Right atrium auricular region (tissue), 2 donors: ENCODE results near the gene ST6GALNAC4. TPM values are rescaled to one million over a fixed set of nuclear protein-coding genes. Genes with fewer than 3 reads are reported as not detected.

Experiments
- DNase-seq: peaks from one replicate; pipeline ENCODE4 v3.0.0-alpha.2; 2019; ENCODE audit warnings: low spot score
- H3K27ac ChIP-seq, 2 donors: fragments of 200-600 bp; sonication (generic); 1 replicate in 1 of 2; 2 replicates in 1 of 2; pipeline ENCODE4 v1.5.1; 2016 to 2019
- H3K27me3 ChIP-seq, 2 donors: fragments of 200-600 bp; sonication (generic); one replicate each; pipeline versions ENCODE4 v1.5.1 to v1.6.0; 2017 to 2019
- H3K36me3 ChIP-seq: fragments of 200-600 bp; sonication (generic); one replicate; pipeline ENCODE4 v1.5.1; 2016
- H3K4me1 ChIP-seq, 2 donors: fragments of 200-600 bp; sonication (generic); one replicate each; pipeline versions ENCODE4 v1.5.1 to v1.6.0; 2017 to 2019
- H3K4me3 ChIP-seq, 2 donors: fragments of 200-600 bp; sonication (generic); 1 replicate in 1 of 2; 2 replicates in 1 of 2; pipeline ENCODE4 v1.5.1; 2017 to 2019; ENCODE audit warnings: mild to moderate bottlenecking in 1 of 2, moderate library complexity in 1 of 2
- H3K9me3 ChIP-seq, 2 donors: fragments of 200-600 bp; sonication (generic); one replicate each; pipeline ENCODE4 v1.5.1; 2019
- CTCF ChIP-seq, 2 donors: fragments of 200-600 bp; sonication (generic); IDR thresholded peaks; one replicate each; pipeline ENCODE4 v1.5.1; 2019; ENCODE audit warnings: antibody characterized with exemption in 2 of 2
- total RNA-seq, 2 donors: library from RNA; depleted of rRNA; stranded (reverse); fragments of >200 nt; gene quantifications; one replicate each; pipeline ENCODE4 v1.1.0, GENCODE V29; 2016

Gene ST6GALNAC4
- total RNA-seq, 2 donors from 2014 or later: 31.7 to 59.0 TPM

- Histone ChIP-seq H3K27ac (no peak overlapping the region), H3K36me3 (no peaks in the 10 kb centered on the region), H3K4me3 (no peak overlapping the region), H3K4me1 (peaks cover 0 to 53% of the 10 kb centered on the region in 2 donors), H3K27me3 (no peaks in the 10 kb centered on the region), H3K9me3 (no peaks in the 10 kb centered on the region)
- no peak for DNase-seq
- no peak for TF ChIP-seq CTCF (IDR thresholded peaks at IDR 0.05)
These were observed 41.9 kb upstream of the ST6GALNAC4 start for GRCh38 chr9:127958728-127959127.

DNA sequence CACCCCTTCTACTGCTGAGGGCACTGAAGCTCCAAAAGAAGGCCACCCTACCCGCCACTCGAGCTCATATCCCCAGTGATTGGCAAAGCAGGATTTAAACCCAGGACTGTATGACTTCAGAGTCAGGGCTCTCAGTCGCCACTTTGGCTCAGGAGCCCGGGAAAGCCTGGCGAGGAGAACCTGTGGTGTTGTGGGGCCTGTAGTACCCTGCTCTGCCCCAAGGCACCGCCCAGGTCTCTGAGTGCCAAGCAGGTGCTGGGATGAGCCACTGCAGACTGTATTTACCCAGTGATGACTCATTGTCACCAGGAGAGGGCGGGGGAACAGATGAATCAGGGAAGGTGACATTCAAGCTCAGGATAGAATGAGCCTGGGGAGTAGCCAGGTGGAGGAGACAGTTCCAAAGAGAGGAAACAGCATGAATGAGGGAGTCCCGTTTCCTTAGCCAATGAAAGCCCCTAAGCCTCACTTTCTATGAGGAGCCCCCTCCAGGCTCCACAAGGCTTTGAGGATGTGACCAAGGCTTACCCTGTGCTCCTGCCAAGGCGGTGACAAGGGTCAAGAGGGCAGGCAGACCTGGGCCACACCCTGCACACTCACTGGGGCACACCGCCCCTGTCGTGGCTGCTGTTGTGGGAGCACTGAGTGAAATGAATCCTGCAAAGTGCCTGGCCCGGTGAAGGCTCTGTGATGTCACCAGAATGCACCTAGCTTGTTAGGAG, 38.6 kb upstream of the ST6GALNAC4 start:
- H3K27me3 ChIP-seq: no peaks in the 10 kb centered on the region
- DNase-seq: no peak
- H3K4me1 ChIP-seq: peaks cover 0 to 44% of the 10 kb centered on the region in 2 donors
- H3K27ac ChIP-seq: peak overlapping the region; percentile 76 to 86
- H3K4me3 ChIP-seq: no peak overlapping the region
- no peaks in the 10 kb centered on the region for H3K36me3 ChIP-seq
- H3K9me3 ChIP-seq: no peaks in the 10 kb centered on the region
- peak; percentile 20 to 28 for TF ChIP-seq CTCF (IDR thresholded peaks at IDR 0.05)

- H3K4me3 ChIP-seq: no peak overlapping the region
- no peaks in the 10 kb centered on the region for H3K36me3 ChIP-seq
- no peak for TF ChIP-seq CTCF (IDR thresholded peaks at IDR 0.05)
- H3K27ac ChIP-seq: peak overlapping the region; percentile 76 to 86
- H3K9me3 ChIP-seq: no peaks in the 10 kb centered on the region
- H3K4me1 ChIP-seq: peaks cover 0 to 44% of the 10 kb centered on the region in 2 donors
- H3K27me3 ChIP-seq: no peaks in the 10 kb centered on the region
- no peak for DNase-seq
These were observed 38.0 kb upstream of the ST6GALNAC4 start for GRCh38 chr9:127954831-127955293.

DNA sequence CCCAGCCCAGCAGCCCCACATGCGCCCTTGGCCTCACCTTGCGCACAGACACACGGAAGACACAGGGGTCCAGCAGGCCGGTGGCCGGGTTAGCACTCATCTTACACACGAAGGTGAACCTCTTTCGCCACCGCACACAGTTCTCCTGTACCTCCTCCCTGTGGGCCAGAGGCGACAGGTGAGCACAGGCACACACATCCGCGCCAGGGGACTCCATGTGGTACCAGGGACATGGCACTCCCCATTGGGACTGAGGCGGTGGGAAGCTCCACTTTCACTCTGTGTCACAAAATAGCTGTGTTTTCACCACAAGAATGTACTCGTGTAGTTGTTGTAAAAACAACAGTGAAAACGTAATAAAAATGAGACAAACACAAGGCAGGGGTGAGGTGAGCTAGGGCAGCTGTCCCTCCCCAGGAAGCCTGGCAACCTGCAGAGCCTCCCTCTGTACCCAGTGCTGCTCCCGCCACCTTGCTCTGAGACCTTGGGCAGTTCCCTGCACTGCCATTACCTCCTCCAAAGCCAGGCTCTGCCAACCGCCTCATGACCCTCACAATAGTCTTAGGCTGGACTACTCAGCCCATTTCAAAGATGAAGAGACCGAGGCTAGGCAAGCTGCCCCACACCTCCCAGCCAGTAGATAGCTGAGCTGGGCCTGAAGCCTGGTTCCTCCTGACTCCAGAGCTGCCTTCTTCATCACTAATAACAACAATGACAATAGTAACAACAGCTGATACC, 37.1 kb upstream of the ST6GALNAC4 start:
- Histone ChIP-seq H3K27ac (peak overlapping the region; percentile 76 to 86), H3K4me1 (peaks cover 0 to 51% of the 10 kb centered on the region in 2 donors), H3K27me3 (no peaks in the 10 kb centered on the region), H3K4me3 (no peak overlapping the region), H3K9me3 (no peaks in the 10 kb centered on the region), H3K36me3 (no peaks in the 10 kb centered on the region)
- no peak for DNase-seq
- no peak for TF ChIP-seq CTCF (IDR thresholded peaks at IDR 0.05)

DNA sequence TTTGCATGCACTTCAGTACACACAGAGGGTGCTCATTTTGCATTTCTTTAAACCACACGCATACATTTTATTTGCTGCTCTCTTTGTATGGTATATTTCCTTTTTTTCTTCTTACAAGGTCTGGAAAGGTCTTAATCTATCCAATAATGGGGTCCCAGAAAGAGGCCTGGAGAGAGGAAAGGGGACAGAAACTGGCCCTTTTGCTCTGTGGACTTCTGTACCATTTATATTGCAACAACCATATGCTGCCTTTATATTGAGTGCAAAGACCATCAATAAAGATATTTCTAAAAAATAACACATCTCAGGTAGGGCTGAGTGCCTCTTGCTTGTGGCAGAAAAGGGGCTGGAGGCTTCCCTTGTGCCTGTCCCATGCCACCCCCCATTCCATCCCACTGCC, 36.3 kb upstream of the ST6GALNAC4 start:
- Histone ChIP-seq H3K9me3 (no peaks in the 10 kb centered on the region), H3K27ac (peak overlapping the region in 1 of 2 donors; percentile 86), H3K27me3 (no peaks in the 10 kb centered on the region), H3K36me3 (no peaks in the 10 kb centered on the region), H3K4me1 (peaks cover 0 to 51% of the 10 kb centered on the region in 2 donors), H3K4me3 (no peak overlapping the region)
- TF ChIP-seq CTCF (IDR thresholded peaks at IDR 0.05): no peak
- no peak for DNase-seq
